ENCODE results near the gene SH3RF3. TPM values are rescaled to one million over a fixed set of nuclear protein-coding genes. Genes with fewer than 3 reads are reported as not detected.

SH3RF3 gene
- total RNA-seq, 2 donors from 2014 or later, result 1.4 to 17.0 TPM

DNA sequence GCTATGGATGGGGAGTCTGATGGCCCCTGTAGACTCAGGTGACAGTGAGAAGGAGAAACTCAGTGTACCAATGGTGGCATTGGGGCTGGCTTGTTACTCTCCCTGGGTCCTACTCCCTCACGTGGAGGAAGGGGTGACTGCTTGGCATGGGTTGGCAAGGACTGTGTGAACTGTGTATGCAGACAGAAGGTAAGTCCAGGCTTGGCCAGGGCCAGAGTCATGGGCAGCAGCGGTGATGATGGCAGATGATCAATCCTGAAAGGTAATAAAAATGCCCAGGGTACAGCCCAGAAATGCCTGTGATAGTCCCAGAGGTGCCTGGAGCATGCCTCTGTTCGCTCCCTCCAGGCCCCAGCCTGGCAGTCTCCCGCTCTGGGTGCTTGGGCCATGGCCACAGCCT is 153.9 kb downstream of the SH3RF3 start:
- 87% methylated on average over 4 of the region's 4 CpGs for WGBS
- intact Hi-C loops (cut with DNase I), result no loop called here

DNA sequence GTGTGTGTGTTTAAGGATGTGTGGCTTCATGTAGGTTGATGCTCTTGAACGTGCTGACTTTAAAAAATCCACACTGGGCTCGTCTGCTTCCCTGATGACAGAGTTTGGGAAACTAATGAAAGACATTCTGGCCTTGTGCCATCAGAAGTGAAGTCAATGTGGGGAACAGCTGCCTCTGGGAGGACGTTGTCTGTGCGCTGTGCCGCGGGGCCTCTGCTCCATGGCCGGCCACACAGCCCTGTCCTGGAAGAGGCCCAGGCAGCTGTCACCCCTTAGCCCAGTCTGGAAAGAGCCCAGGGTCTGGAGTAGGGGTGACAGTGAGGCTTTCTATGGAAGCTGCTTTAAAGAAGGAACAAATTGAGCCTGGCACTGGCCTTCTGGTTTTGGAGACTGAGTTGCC is 155.8 kb downstream of the SH3RF3 start:
- no peaks in the 10 kb centered on the region for H3K27me3 ChIP-seq (replicated peaks; ENCODE audit: insufficient read depth)
- TF ChIP-seq POLR2AphosphoS5 (IDR thresholded peaks at IDR 0.05) (no peak), POLR2A (IDR thresholded peaks at IDR 0.05) (no peak)
- DNase-seq (ENCODE audit: low spot score), result no peak
- no peak overlapping the region for H3K4me3 ChIP-seq
- no peaks in the 10 kb centered on the region for H3K4me1 ChIP-seq (replicated peaks)
- intact Hi-C loops (cut with DNase I), result no loop called here
- no peak overlapping the region for H3K27ac ChIP-seq
- WGBS, result 38% methylated on average over 7 of the region's 7 CpGs
- H3K36me3 ChIP-seq, result no peaks in the 10 kb centered on the region
- no peaks in the 10 kb centered on the region for H3K9me3 ChIP-seq

More for the DNA sequence above, 153.9 kb downstream of the SH3RF3 start:
- no peaks in the 10 kb centered on the region for H3K27me3 ChIP-seq (replicated peaks; ENCODE audit: insufficient read depth)
- DNase-seq (ENCODE audit: low spot score), result no peak
- H3K4me3 ChIP-seq, result no peak overlapping the region
- no peaks in the 10 kb centered on the region for H3K36me3 ChIP-seq
- no peaks in the 10 kb centered on the region for H3K4me1 ChIP-seq (replicated peaks)
- TF ChIP-seq POLR2A (IDR thresholded peaks at IDR 0.05), result no peak
- no peak for TF ChIP-seq POLR2AphosphoS5 (IDR thresholded peaks at IDR 0.05)
- TF ChIP-seq, protein P1, sequence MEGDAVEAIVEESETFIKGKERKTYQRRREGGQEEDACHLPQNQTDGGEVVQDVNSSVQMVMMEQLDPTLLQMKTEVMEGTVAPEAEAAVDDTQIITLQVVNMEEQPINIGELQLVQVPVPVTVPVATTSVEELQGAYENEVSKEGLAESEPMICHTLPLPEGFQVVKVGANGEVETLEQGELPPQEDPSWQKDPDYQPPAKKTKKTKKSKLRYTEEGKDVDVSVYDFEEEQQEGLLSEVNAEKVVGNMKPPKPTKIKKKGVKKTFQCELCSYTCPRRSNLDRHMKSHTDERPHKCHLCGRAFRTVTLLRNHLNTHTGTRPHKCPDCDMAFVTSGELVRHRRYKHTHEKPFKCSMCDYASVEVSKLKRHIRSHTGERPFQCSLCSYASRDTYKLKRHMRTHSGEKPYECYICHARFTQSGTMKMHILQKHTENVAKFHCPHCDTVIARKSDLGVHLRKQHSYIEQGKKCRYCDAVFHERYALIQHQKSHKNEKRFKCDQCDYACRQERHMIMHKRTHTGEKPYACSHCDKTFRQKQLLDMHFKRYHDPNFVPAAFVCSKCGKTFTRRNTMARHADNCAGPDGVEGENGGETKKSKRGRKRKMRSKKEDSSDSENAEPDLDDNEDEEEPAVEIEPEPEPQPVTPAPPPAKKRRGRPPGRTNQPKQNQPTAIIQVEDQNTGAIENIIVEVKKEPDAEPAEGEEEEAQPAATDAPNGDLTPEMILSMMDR (IDR thresholded peaks at IDR 0.05), result no peak
- H3K9me3 ChIP-seq, result no peaks in the 10 kb centered on the region
- H3K27ac ChIP-seq, result no peak overlapping the region

DNA sequence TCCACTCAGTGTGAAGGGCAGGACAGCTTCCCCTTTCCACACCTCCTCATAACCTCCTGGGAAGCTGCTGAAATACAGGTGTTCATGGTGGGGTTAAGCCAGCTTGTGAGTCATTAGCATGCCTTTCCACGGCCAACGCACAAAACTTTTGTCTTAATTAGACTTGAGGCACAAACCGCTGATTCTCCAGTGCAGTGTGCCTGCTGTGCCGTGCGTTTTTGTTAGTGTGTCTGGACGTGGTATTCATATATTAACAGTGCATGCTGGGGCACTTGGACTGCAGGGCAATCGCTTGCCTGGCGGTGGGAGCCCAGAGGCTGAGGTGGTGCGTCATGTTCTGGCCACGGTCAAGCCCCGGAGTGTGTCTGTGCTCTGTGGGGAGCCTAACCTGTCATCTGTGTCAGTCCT is 156.2 kb downstream of the SH3RF3 start:
- Histone ChIP-seq H3K9me3 (no peaks in the 10 kb centered on the region), H3K36me3 (no peaks in the 10 kb centered on the region), H3K27ac (no peak overlapping the region), H3K4me3 (no peak overlapping the region), H3K27me3 (replicated peaks; ENCODE audit: insufficient read depth) (no peaks in the 10 kb centered on the region), H3K4me1 (replicated peaks) (no peaks in the 10 kb centered on the region)
- TF ChIP-seq POLR2AphosphoS5 (IDR thresholded peaks at IDR 0.05) (no peak), POLR2A (IDR thresholded peaks at IDR 0.05) (no peak)
- TF ChIP-seq, protein P1 (IDR thresholded peaks at IDR 0.05), result no peak
- intact Hi-C loops (cut with DNase I), result no loop called here
- 65% methylated on average over 11 of the region's 11 CpGs for WGBS
- no peak for DNase-seq (ENCODE audit: low spot score)

DNA sequence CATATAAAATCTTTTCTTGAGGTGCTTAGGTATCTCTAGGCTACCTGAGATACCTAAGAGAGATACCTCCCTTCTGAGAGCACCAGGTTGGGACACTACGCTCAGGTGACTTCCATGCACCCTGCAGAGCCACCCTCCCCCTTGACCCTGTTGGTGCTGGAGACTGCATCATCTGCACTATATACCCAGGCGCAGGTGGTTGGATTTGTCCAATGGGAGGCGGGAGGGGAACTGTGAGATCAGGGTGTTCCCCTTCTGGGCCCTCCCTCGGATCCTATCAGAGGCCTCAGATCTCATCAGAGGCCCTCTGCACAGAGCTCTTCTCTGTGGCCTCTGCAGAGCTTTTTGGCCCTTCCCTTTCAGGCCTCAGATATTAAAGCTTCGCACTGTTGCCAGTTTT is 158.4 kb downstream of the SH3RF3 start:
- H3K4me3 ChIP-seq, result no peak overlapping the region
- intact Hi-C loops (cut with DNase I), result no loop called here
- TF ChIP-seq POLR2A (IDR thresholded peaks at IDR 0.05) (no peak), POLR2AphosphoS5 (IDR thresholded peaks at IDR 0.05) (no peak)
- TF ChIP-seq, protein P1 (IDR thresholded peaks at IDR 0.05), result no peak
- H3K27ac ChIP-seq, result no peak overlapping the region
- DNase-seq (ENCODE audit: low spot score), result no peak
- 91% methylated on average over 5 of the region's 5 CpGs for WGBS
- no peaks in the 10 kb centered on the region for H3K4me1 ChIP-seq (replicated peaks)
- no peaks in the 10 kb centered on the region for H3K27me3 ChIP-seq (replicated peaks; ENCODE audit: insufficient read depth)
- no peaks in the 10 kb centered on the region for H3K36me3 ChIP-seq
- H3K9me3 ChIP-seq, result no peaks in the 10 kb centered on the region

DNA sequence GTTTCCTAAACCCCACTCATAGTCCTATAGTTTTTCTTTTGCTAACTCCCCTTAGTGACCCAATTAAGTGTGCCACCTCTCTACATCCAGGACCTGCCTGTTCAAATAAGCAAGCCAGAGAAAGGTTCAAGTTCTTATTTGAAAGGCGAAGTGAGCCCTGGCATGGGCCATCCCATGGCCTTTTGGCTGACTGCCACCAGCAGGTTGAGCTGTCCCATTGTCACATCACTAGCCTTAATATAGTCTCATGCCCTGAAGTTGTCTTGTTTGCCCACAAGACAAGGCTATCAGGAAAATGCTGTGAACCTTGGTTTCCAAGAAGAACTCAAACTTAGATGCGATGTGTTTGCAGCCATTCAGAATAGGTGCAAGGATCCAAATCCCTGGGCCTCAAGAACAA is 158.8 kb downstream of the SH3RF3 start:
- TF ChIP-seq POLR2A (IDR thresholded peaks at IDR 0.05) (no peak), POLR2AphosphoS5 (IDR thresholded peaks at IDR 0.05) (no peak)
- TF ChIP-seq, protein P1 (IDR thresholded peaks at IDR 0.05), result no peak
- Histone ChIP-seq H3K4me1 (replicated peaks) (no peaks in the 10 kb centered on the region), H3K27ac (no peak overlapping the region), H3K36me3 (no peaks in the 10 kb centered on the region), H3K9me3 (no peaks in the 10 kb centered on the region), H3K27me3 (replicated peaks; ENCODE audit: insufficient read depth) (no peaks in the 10 kb centered on the region), H3K4me3 (no peak overlapping the region)
- no peak for DNase-seq (ENCODE audit: low spot score)
- intact Hi-C loops (cut with DNase I), result no loop called here
- 97% methylated on average over 2 of the region's 2 CpGs for WGBS
